ENCODE measurements around the gene UNC80.

- no peak for TF ChIP-seq POLR2A (IDR thresholded peaks at IDR 0.05)
- TF ChIP-seq CTCF (IDR thresholded peaks at IDR 0.05): no peak
Observed at GRCh38 chr2:209791151-209791550, 19.5 kb downstream of the UNC80 start.

Data from lower leg skin (tissue), 3 donors.